GM21526 (cell line): Measurements from ENCODE around the gene EXOC4.

ENCODE experiments used
- ATAC-seq: cut with Tn5 transposase; IDR thresholded peaks from one replicate; pipeline ENCODE4 v1.9.1; 2021; ENCODE audit warnings: moderate library complexity; ENCODE audit not compliant: unreplicated experiment, low FRiP score

EXOC4 gene

DNA sequence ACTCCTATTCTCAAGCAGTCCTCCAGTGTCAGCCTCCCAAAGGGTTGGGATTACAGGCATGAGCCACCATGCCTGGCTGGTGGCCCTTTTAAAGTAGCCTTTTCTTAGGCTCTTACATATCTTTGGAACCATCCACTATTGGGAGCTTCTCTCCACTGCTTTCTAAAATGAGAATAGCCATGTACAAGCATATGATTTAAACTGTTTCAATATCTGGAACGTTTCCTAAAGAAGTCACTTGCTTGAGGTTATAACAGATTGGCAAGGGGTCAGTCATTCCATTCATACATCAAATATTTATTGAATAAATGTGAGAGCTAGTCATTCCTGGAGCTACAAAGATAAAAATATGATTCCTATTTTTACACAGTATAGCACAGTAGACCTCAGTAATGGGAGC, 776.9 kb downstream of the EXOC4 start:
- no peak for ATAC-seq

DNA sequence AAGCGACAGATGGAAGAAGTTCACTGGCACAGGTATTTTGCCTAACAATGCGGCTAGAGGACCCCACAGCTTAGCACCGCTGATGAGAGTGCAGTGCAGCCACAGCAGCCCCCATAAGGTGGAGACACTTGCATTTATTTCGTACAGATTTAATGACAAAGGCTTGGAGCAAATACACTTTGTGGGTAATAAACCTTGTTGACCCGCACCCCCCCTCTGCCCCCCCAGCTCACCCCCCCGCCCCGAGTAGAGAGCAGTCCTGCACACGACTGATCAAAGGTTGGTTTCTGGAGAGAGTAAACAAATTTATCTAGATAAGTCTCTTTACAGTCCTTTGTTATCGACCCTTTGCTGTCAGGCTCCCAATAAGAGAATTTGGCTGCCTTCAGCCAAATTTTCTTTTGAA, 777.6 kb downstream of the EXOC4 start:
- no peak for ATAC-seq

DNA sequence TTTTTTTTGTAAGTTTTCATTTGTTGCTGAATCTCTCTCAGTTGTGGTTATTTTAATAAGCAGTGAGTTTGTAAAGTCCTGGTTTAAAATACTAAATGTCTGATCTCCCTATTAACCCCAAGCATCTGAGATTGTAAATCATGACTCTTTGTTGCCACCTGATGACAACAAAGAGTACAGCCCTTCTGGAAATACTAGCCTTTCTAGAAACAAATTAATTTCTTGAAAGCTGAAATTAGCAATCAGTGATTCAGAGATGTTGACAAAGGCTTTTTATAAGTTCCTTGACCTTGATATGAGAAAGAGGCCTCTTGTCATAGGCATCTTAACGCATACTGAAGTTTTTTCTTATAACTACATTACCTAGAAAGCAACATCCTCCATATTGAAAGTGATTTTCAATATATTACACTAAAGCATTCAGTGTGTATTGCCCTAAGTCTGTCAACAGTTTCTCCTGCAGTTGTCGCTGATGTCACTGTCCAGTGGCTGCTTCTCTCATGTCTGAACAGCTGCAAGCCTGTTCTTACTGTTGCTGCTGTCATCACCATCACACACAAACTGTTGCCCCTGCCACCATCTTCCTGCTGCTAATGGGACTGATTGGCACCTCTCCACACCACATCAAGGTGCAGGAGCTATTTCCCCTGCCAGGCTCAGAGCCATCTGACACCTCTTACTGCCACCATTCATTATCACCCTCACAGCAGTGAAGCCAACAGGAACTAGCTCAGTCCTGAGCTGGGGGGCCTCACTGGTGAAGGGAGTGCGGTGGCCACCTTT, 779.1 kb downstream of the EXOC4 start:
- no peak for ATAC-seq

DNA sequence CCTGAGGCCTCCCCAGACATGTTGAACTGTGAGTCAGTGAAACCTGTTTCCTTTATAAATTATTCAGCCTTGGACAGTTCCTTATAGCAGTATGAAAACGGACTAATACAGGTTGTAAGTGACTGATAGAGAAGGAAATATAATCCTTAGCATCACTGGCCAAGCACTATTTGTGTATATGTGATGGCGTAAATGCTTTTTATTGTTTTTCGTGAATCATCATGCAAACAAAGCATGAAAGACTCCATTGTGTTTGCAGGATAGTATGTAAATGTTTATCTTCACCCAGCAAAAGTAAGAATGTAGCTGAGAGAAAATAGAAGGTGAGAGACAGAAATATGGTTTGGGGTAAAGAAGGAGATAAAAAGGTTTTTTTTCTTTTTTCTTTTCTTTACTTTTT, 781.8 kb downstream of the EXOC4 start:
- ATAC-seq = no peak

DNA sequence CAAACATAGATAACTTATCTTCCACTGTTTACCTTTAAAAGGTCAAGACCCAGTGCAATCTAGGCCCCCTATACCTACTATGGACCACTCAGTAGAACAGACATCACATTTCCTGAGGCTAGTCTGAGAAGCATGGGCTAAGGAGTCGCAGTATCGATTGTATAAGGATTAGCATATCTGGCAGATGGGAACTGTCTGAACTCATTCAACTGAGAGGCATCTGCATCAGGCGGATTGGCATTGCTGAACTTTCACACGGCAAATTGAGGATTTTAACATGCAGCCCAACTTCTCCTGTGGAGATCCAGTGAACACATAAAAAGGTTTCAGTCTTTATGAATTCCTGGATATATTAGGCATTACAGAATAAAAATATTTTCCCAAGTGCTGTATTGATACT, 785.1 kb downstream of the EXOC4 start:
- no peak for ATAC-seq

- no peak for ATAC-seq
Measured at GRCh38 chr7:134040988-134041387, 788.1 kb downstream of the EXOC4 start.

GRCh38 chr7:134041477-134041876, 788.6 kb downstream of the EXOC4 start:
- no peak for ATAC-seq

- no peak for ATAC-seq
Measured at GRCh38 chr7:134042307-134042706, 789.4 kb downstream of the EXOC4 start.

GRCh38 chr7:134044682-134045081, 791.8 kb downstream of the EXOC4 start:
- ATAC-seq = no peak

DNA sequence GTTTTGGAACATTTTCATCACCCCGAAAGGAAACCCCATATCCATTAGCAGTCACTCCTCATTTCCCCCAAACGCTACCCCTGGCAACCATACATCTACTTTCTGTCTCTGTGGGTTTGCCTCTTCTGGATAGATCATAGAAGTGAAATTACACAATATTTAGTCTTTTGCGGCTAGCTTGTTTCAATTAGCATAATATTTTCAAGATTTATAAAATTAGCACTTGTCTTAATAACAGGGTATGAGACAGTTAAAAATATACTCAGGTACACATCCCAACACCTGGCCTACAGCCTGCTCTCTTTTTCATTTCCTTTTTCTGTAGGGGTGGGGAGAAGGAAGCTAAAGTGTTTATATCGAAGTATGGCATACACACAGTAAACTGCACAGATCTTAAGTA, 792.8 kb downstream of the EXOC4 start:
- ATAC-seq = peak; percentile 54

DNA sequence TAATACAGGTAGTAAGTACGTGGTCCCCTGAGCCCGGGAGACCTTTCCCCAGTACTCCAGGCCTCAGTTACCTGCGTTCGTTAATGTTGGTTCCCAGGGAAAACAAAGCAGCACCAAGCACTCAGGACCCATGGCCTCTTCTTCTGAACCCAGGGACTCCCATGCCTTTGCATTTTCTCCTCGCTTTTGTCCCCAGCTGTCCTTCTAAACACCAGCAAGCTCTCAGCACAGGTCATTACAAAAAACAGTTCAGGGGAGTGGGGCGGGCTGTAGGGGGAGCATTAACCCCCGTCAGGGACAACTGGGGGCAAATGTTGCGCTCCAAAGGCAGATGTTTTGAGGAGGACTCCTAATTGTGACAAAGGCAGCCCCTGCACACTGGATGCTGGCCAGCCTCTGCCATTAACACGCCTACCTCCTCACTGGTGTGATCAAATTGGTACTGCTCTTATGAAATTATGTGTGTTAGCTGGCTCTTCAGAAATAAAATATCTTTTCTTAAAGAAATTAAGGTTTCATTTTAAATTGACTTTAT, 793.8 kb downstream of the EXOC4 start:
- ATAC-seq = no peak

DNA sequence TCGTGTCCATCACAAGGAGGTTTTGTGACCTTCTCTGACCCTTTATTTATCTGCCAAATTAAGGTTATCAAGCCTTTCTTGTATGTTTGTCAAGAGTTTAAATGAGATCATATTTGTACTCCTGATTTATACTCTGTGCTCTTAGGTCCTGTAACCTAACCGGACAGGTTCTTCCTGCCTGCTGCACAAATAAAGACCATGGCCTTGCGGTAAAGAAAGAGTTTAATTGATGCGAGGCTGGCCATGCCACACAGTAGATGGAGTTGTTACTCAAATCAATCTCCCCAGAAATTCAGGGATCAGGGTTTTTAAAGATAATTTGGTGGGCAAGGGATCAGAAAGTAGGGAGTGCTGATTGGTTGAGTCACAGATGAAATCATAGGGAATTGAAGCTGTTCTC, 794.8 kb downstream of the EXOC4 start:
- ATAC-seq = no peak

DNA sequence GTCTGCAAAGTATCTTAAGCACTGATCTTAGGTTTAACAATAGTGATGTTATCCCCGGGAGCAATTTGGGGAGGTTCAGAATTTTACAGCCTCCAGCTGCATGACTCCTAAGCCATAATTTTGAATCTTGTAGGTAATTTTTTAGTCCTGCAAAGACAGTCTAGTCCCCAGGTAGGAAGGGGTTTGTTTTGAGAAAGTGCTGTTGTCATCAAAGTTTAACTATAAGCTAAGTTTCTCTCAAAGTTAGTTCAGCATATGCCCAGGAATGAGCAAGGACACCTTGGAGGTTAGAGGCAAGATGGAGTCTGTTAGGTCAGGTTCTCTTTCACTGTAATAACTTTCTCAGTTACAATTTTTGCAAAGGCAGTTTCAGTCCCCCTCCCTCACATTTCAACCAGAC, 795.3 kb downstream of the EXOC4 start:
- no peak for ATAC-seq

GRCh38 chr7:134051020-134051419, 798.1 kb downstream of the EXOC4 start:
- peak; percentile 51 for ATAC-seq

- no peak for ATAC-seq
Measured at GRCh38 chr7:134056816-134057215, 803.9 kb downstream of the EXOC4 start.

- ATAC-seq = no peak
Measured at GRCh38 chr7:134058521-134058920, 805.6 kb downstream of the EXOC4 start.

DNA sequence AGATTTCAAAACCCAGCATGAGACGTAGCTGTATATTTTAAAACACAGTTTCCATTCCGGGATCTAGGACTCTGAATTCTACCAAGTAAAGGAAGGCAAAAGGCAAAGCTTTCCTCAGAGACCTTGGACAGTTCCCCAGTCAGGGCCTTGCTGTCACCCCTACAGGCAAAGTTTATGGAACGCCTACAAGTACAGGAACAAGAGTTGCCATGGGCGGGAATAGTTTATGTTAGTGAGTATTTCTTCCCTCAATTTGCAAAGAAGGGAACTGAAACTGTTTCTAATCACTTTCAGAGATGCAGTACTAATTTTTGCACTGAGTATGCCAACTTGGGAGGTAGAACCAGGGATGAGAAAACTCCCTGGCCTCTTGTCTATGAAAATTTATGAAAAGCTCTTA, 806.1 kb downstream of the EXOC4 start:
- ATAC-seq = no peak

- no peak for ATAC-seq
Measured at GRCh38 chr7:134059921-134060320, 807.0 kb downstream of the EXOC4 start.

- ATAC-seq = no peak
Measured at GRCh38 chr7:134060874-134061273, 808.0 kb downstream of the EXOC4 start.

DNA sequence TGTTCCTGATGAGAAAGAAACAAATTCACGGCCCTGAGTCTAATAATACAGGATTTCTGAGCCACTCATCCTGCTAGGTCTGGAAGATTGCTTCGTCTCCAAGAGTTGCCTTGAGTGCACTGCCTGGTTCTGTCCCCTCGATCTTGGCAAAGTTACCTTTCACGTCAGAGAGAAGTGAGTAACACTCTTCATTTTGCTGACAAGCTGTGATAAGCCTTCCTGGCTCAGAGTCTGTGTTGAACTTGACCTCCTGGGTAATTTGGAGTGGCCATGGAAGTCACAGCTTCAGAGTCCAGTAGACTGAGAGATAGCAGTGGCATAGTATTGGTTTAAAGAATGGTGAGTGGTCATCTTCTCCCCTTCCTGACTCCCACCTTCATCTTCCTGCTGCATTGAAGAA, 809.6 kb downstream of the EXOC4 start:
- no peak for ATAC-seq

GRCh38 chr7:134065415-134065814, 812.5 kb downstream of the EXOC4 start:
- no peak for ATAC-seq

DNA sequence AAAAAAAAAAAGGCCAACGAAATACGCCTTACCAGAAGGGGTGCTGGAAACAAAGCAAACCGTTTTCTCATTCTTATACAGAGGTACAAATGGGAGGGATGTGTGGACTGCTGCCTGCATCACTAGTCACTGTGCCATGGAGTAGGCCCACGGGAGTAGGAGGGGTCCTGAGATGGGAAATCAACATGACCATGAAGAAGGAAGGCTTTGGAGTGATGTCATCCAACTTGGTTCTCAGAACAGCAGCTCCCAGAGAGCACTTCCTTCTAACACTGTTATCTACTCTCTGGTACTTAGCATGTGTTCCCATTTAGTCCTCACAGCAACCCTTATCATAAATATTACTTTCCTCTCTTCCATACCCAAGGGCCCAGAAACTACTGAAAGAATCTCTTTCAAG, 814.3 kb downstream of the EXOC4 start:
- no peak for ATAC-seq

- no peak for ATAC-seq
Measured at GRCh38 chr7:134068670-134069069, 815.8 kb downstream of the EXOC4 start.
